ENCODE measurements around the gene RNF217.
"Not testable (repeated sequence)": the region's sequence is repeated elsewhere in the genome, so short reads cannot be mapped to it uniquely, and the experiment has no call there.

Gene RNF217

DNA sequence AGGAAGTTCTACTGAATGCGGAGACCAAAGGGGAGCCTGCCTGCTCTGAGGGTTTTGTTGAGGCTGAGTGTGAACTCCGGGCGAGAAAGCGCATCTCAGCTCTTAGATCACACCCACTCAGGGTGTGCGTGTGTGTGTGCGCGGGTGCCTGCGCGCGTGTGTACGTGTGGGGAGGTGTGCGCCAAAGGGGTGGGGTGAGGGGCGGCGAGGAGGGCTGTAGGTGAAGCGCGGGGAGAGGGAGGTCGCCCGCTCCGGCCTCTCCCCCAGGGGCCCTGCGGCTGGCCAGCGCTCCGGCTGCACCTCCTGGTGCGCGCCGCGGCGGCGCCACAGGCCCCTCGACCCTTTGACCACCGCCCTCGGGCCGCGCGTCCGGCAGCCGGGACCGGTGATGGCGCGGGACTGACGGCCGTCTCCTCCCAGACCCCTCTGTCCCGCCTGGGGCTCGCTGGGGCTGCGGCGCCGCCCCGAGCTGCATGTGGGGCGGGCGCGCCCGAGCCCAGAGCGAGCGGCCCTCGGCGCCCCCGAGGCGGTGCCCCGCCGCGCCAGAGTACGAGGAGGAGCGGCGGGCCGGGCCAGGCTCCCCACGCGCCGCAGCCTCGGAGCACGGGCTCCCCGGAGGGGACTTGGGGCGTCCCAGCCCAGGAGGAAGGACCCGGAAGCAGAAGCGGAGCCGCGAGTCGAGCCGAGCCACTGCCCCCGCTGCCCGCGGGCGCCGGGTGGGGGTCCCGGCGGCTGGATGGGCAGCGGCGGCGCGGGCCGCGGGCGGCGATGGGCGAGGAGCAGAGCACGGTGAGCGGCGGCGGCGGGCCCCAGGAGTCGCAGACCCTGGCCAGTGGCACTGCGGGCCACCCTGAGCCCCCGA lies at the start of gene RNF217:
Gene RNF217, plus strand, starts transcription at position 661 of the 862 bp plus-strand sequence. Its CDS starts 108 bp downstream, at position 769.
- DNase-seq, result no peak

DNA sequence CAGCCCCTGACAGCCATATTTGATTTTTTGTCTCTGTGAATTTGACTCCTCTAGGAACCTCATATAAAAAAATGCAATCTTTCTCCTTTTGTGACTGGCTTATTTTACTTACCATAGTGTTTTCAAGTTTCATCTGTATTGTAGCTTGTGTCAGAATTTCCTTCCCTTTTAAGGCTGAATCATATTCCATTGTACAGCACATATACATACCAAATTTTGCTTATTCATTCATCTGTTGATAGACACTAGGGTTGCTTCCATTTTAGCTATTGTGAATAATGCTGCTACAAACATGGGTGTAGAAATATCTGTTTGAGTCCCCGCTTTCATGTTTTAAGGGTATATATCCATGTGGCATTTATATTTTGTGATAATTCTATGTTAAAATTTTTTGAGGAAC lies 49.2 kb upstream of the RNF217 start:
- DNase-seq, result no peak

DNA sequence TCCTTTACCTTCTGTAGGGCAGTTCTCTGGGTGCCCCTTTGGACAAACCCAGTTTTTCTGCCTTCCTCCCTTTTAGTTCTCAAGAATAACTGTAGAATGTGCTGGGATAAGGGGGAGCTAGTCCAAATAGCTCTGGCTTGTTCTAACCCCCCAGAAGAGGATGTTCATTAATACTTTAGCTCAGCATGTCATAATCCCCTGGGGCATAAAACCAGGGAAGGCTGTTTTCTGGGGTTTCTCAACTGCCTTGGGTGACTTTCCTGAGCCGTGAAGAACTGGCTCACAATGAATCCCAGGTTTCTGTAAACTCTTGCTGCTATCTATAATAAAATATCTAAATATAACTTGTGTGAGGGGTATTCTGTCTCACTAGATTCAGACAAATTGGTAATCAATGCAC lies 44.5 kb upstream of the RNF217 start:
- no peak for DNase-seq

GRCh38 chr6:124919703-124920102 lies 42.5 kb upstream of the RNF217 start:
- DNase-seq, result not testable (repeated sequence)

GRCh38 chr6:124924333-124924759 lies 37.9 kb upstream of the RNF217 start:
- DNase-seq, result no peak

DNA sequence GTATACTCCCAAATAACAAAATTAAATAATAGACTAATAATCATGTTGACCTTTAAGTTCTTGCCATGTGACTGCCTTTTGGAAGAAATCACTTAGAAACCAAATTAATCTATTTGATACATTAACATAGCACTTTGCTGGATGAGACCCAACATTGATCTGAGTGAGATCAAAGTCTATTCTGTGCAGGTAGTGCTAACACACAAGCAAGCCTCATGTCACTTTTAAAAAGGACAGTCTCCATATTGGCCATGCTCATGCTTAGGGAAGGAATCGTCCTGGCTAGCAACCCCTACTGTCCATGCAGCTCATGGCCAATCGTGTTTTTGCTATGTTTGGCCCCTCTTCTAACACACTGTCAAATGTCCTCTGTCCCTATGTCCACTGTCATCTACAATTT lies 35.8 kb upstream of the RNF217 start:
- no peak for DNase-seq

DNA sequence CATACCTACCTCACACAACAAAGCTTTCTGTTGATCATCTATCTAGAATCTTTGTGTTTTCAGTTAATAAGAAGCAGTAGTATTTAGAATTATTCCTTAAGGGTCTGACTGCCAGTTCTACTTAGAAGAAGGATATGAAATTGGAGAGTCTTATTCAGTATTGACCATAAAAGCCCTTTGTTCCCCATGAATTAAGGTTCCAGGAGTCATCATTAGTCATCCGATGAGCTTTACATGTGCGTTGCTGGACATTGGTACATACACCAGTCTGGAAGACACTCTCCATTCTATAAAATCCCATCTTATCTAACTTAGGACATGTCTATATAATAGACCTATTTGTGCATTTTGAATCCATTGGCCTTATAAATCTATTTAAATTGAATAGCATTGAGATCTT lies 34.4 kb upstream of the RNF217 start:
- DNase-seq, result no peak

GRCh38 chr6:124928851-124929250 lies 33.4 kb upstream of the RNF217 start:
- DNase-seq, result no peak

DNA sequence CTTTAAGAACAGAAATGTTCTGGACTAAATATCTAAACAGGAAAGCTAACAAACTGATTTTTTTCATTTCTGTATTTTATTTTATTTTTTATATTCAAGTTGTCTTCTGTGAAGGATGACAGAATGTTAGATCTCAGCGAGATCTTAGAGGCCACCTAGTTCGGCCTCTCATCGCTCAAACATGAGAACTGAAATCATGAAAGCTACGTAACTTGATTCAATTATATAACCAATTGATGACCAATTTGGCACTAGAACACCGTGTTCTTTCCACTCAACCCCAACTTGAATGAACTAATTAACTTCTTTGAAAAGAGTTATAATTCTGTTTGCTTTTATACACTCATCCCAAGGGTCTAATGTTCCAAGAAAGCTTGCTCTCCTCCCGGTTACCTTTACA lies 24.6 kb upstream of the RNF217 start:
- DNase-seq, result no peak

DNA sequence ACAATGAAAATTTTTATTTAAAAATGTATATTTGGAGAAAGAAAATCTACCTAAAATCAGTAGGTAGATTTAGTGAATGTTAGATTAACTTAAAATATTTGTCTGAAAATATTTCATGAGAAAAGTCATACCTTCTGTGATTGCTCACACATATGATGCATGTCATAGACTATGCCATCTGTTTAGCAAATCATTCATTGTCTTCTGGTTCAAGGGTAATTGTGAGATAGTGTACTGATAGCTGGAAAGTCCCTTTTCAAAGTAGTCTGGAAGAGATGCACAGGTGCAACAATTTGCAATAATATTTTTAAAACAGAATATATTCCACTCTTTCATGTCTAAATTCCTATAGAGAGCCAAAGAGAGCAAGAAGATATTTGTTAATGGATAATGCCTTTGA lies 21.0 kb upstream of the RNF217 start:
- no peak for DNase-seq

GRCh38 chr6:124943658-124944057 lies 18.6 kb upstream of the RNF217 start:
- no peak for DNase-seq

DNA sequence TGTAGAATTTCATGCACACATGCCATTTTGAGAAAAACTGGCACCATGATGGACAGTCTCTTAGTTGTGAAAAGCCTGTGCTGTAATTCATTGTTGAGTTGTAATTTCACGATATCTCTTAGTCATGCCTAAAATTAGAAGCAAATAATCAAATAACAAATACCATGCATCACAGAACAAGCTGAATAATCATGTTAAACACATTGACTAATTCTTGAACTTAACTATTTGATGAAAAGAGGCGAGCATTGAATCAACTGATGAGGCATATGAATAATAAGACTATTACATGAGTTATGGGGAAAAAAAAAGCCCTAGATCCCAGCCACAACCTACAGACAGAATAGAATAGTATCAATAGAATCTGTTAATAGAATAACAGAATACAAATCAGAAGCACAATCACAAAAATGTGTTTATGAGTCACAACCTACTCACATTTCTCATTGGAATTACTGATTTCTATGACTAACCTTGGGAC lies 14.2 kb upstream of the RNF217 start:
- no peak for DNase-seq

GRCh38 chr6:124949706-124950105 lies 12.5 kb upstream of the RNF217 start:
- DNase-seq, result no peak

DNA sequence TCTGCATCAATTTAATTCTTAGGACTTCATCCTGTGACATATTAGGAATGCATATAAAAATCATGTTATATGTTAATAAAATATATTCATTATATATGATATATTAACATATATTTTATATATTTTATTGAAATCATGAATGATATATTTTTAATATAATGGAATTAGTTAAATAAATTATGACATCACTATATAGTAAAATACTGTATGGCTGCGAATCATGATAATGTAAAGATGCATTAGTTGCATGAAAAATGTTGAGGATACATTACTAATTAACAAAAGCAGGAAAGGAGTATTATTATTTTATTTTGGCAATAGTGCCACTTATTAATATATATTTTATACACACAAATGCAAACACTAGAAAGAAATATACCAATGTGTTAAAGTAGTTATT lies 8.4 kb upstream of the RNF217 start:
- no peak for DNase-seq

GRCh38 chr6:124955108-124955856 lies 7.0 kb upstream of the RNF217 start:
- no peak for DNase-seq

DNA sequence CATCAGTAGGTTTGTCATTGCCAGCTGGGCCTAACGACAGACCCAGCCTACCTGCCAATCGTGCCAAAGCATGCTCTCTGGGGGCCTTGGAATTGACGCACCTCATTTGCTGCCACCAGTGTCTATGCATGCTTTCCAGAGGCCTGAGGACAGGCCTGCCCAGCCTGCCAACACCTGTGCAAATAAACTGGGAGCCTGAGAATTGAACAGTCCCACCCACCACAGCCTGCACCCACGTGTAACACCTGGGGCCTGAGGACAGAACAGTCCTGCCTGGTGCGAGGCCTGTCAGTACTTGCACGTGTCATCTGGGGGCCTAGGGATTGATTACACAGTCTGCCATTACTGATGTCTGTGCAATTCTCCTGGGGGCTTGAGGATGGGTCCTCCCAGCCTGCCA lies 6.2 kb upstream of the RNF217 start:
- DNase-seq, result no peak

- DNase-seq, result no peak
These were observed 4.1 kb upstream of the RNF217 start for GRCh38 chr6:124958149-124958548.

DNA sequence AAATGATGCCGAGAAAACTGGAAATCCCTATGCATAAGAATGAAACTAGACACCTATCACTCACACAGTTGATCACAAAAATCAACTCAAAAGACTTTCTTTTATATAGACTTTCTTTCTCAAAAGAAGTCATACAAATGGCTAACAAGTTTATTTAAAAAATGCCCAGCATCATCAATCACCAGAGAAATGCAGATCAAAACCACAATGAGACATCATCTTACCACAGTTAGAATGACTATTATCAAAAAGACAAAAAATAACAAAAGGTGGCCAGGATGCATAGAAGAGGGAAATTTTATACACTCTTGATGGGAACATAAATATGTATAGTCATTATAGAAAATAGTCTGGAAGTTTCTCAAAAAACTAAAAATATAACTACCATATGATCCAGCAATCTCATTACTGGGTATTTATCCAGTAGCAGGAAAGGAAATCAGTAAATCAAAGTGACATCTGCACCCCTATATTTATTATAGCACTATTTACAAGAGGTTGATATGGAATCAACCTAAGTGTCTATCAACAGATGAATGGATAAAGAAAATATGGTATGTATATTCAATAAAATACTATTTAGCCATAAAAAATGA lies 3.4 kb upstream of the RNF217 start:
- DNase-seq, result no peak

DNA sequence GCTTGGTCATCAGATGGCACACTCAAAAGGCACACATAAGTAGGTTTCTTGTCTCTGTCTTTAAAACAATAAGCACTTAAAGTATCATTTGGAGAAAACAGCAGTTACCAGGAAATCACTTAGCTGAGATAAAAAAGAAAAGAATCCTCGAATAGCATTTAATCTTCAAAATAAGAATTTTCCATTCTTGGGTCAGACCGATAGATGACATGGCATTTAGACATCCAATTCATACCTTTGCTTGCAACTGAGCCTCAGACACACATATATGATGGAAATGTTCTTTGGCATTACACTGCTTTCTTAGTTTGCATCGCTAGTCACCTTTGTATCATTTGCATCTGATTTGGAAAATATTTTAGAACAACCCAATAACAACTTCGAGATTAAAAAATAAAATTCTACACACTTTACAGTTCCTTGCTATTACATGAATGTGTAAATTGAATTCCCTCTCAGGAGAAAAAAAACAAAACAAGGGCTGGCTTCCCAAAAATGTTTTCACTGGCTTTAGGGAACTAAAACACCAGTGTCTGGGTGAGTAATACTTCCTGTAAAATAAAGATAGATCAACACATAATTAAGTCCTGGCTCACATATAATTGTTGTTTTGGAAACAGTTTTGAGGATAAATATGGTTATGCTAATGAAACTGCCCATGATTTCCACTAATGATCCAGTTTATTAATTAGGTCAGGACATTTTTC lies 1.3 kb upstream of the RNF217 start:
- DNase-seq, result no peak

DNA sequence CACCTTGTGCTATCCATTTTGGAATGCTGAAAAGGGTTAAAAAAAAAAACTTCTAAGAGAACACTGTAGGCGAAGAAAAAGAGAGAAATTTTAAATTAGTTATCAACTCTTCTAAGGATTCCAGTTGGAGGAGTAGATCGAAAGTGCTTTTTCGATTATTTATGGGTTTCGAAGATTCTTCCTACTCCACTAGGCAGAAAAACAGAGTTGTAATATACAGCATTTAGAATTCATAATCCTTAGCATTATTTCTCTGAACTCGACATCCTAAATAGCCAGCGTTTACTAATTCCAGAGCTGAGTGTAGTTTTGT lies 817 bp upstream of the RNF217 start:
- no peak for DNase-seq

GRCh38 chr6:124962639-124963415 lies 590 bp downstream of the RNF217 start:
- no peak for DNase-seq

GRCh38 chr6:124963416-124963785 lies 1.2 kb downstream of the RNF217 start:
- no peak for DNase-seq
